ENCODE results near the gene DFFB.

The DFFB gene

DNA sequence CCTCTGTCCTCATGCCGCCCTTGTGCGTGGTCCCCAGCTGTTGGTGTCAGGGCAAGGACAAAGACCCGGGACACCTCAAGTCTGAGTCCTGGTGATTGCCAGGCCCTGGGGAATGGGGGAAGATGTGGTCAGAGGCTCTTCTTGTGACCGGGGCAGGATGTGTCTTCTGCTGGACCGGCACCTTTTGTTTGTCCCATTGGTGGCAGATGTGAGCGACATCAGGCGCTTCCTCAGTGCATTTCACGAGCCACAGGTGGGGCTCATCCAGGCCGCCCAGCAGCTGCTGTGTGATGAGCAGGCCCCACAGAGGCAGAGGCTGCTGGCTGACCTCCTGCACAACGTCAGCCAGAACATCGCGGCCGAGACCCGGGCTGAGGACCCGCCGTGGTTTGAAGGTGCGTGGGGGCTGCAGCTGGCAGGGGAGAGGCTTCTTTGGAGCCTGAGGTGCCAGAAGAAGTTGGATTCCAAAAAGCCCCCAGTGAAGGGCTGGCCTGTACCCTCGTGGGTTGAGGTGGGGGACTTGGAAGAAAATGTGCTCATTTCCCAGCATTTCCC is 8.4 kb downstream of the DFFB start:
- Histone ChIP-seq H3K36me3 (ENCODE audit: control insufficient read depth, insufficient read depth, low read length) (peaks cover 34% of the 10 kb centered on the region), H3K27me3 (replicated peaks; ENCODE audit: control insufficient read depth, insufficient read depth, low read length, poor library complexity, severe bottlenecking) (no peaks in the 10 kb centered on the region), H3K9me3 (ENCODE audit: control insufficient read depth, low read length) (no peaks in the 10 kb centered on the region), H3K27ac (ENCODE audit: insufficient read depth, low read length, poor library complexity, severe bottlenecking) (no peak overlapping the region), H3K4me3 (ENCODE audit: insufficient read depth, low read depth, low read length, poor library complexity, severe bottlenecking) (no peak overlapping the region), H3K4me1 (ENCODE audit: control insufficient read depth, insufficient read depth, low read length, poor library complexity, severe bottlenecking) (no peaks in the 10 kb centered on the region)
- no peak for DNase-seq

DNA sequence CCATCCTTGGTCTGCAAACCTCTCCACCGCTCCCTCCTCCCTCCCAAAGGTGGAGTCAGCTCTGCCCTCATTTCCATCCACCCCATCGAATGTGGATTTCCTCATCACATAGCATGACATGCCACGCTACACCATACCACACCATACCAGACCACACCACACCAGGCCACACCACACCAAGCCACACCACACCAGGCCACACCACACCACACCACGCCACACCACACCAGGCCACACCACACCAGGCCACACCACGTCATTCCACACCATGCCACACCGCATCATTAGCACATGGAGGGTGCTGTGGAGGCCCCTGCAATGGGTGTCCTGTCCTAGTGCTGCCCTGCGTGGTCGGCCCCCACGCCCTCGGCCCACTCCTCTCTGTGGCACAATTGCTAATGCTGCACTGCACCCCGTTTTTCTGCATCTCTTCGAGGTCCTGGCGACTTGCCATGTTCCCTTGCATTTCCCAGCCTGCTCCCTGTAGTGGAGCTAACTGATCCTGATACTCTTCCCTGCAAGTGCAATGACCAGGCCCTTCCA is 11.3 kb downstream of the DFFB start:
- Histone ChIP-seq H3K9me3 (ENCODE audit: control insufficient read depth, low read length) (no peaks in the 10 kb centered on the region), H3K36me3 (ENCODE audit: control insufficient read depth, insufficient read depth, low read length) (peaks cover 43% of the 10 kb centered on the region), H3K4me1 (ENCODE audit: control insufficient read depth, insufficient read depth, low read length, poor library complexity, severe bottlenecking) (no peaks in the 10 kb centered on the region), H3K27ac (ENCODE audit: insufficient read depth, low read length, poor library complexity, severe bottlenecking) (no peak overlapping the region), H3K27me3 (replicated peaks; ENCODE audit: control insufficient read depth, insufficient read depth, low read length, poor library complexity, severe bottlenecking) (no peaks in the 10 kb centered on the region), H3K4me3 (ENCODE audit: insufficient read depth, low read depth, low read length, poor library complexity, severe bottlenecking) (no peak overlapping the region)
- no peak for DNase-seq

DNA sequence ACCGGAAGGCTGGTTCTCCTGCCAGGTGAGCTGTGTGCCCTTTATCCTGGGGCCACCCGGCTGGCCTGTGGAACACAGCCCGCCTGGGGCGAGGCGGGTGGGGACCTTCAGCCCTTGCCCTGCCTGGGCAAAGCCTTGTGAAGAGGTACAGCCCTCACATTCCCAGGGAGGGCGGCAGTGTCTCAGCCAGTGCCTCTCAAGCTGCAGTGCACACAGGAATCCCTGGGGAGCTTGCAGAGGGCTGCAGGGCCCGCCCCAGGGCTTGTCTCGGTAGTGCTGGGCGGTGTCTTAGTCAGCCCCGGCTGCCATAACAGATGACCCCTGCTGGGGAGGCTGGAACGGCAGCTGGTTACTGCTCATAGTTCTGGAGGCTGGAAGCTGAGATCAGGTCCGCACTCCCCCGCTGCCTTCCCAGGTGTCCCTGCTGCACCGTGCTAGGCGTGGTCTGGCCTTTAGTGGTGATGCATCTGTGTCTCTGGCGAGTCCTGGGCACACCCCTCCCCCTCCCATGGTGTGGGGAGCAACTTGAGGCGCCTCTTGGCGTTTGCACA is 12.6 kb downstream of the DFFB start:
- no peak for DNase-seq
- no peak overlapping the region for H3K27ac ChIP-seq (ENCODE audit: insufficient read depth, low read length, poor library complexity, severe bottlenecking)

DNA sequence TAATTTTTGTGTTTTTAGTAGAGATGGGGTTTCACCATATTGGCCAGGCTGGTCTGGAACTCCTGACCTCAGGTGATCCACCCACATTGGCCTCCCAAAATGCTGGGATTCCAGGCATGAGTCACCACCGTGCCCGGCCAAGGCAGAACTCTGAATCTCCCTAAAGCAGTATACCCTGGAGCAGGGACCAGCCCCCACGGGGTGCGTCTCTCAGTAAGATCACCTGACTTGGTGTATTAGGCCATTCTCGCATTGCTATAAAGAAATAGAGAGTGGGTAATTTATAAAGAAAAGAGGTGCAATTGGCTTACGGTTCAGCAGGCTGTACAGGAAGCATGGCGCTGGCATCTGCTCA is 14.2 kb downstream of the DFFB start:
- Histone ChIP-seq H3K36me3 (ENCODE audit: control insufficient read depth, insufficient read depth, low read length) (peaks cover 60% of the 10 kb centered on the region), H3K4me1 (ENCODE audit: control insufficient read depth, insufficient read depth, low read length, poor library complexity, severe bottlenecking) (no peaks in the 10 kb centered on the region), H3K27me3 (replicated peaks; ENCODE audit: control insufficient read depth, insufficient read depth, low read length, poor library complexity, severe bottlenecking) (no peaks in the 10 kb centered on the region), H3K27ac (ENCODE audit: insufficient read depth, low read length, poor library complexity, severe bottlenecking) (no peak overlapping the region), H3K4me3 (ENCODE audit: insufficient read depth, low read depth, low read length, poor library complexity, severe bottlenecking) (no peak overlapping the region), H3K9me3 (ENCODE audit: control insufficient read depth, low read length) (no peaks in the 10 kb centered on the region)
- DNase-seq: no peak

More for the DNA sequence above, 12.6 kb downstream of the DFFB start:
- Histone ChIP-seq H3K27me3 (replicated peaks; ENCODE audit: control insufficient read depth, insufficient read depth, low read length, poor library complexity, severe bottlenecking) (no peaks in the 10 kb centered on the region), H3K4me3 (ENCODE audit: insufficient read depth, low read depth, low read length, poor library complexity, severe bottlenecking) (no peak overlapping the region), H3K9me3 (ENCODE audit: control insufficient read depth, low read length) (no peaks in the 10 kb centered on the region), H3K36me3 (ENCODE audit: control insufficient read depth, insufficient read depth, low read length) (peaks cover 44% of the 10 kb centered on the region), H3K4me1 (ENCODE audit: control insufficient read depth, insufficient read depth, low read length, poor library complexity, severe bottlenecking) (no peaks in the 10 kb centered on the region)

DNA sequence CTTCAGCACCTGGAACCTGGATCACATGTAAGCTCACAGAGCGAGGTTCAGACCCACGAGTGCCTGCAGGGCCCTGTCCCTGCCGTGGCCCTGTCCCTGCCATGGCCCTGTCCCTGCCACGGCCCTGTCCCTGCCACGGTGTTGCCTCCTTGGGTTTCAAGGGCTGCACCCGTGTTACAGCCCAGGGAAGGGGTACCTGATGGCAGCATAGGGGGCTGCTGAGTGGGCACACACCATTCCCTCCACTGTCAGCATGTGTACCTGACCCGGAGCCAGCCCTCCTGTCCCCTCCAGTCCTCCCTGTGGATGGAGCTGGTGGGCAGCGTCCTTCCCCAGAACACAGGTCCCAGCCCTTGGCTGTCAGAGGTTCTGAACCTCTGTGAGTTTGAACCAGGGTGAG is 15.3 kb downstream of the DFFB start:
- Histone ChIP-seq H3K9me3 (ENCODE audit: control insufficient read depth, low read length) (no peaks in the 10 kb centered on the region), H3K4me3 (ENCODE audit: insufficient read depth, low read depth, low read length, poor library complexity, severe bottlenecking) (no peak overlapping the region), H3K27ac (ENCODE audit: insufficient read depth, low read length, poor library complexity, severe bottlenecking) (no peak overlapping the region), H3K4me1 (ENCODE audit: control insufficient read depth, insufficient read depth, low read length, poor library complexity, severe bottlenecking) (no peaks in the 10 kb centered on the region), H3K36me3 (ENCODE audit: control insufficient read depth, insufficient read depth, low read length) (peaks cover 54% of the 10 kb centered on the region), H3K27me3 (replicated peaks; ENCODE audit: control insufficient read depth, insufficient read depth, low read length, poor library complexity, severe bottlenecking) (no peaks in the 10 kb centered on the region)
- DNase-seq: no peak

DNA sequence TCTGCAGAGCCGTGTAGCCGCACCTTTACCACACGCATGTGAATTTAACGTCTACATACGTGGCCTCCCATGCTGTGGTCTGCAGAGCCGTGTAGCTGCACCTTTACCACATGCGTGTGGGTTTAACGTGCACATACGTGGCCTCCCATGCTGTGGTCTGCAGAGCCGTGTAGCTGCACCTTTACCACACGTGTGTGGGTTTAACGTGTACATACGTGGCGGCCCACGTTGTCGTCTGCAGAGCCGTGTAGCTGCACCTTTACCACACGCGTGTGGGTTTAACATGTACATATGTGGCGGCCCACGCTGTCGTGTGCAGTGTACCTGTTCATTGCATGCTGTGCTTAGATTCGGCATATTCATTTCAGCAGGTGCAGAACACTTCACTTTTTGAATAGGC is 17.5 kb downstream of the DFFB start:
- no peak overlapping the region for H3K4me3 ChIP-seq (ENCODE audit: insufficient read depth, low read depth, low read length, poor library complexity, severe bottlenecking)
- H3K27me3 ChIP-seq (replicated peaks; ENCODE audit: control insufficient read depth, insufficient read depth, low read length, poor library complexity, severe bottlenecking): no peaks in the 10 kb centered on the region
- no peaks in the 10 kb centered on the region for H3K4me1 ChIP-seq (ENCODE audit: control insufficient read depth, insufficient read depth, low read length, poor library complexity, severe bottlenecking)
- no peak overlapping the region for H3K27ac ChIP-seq (ENCODE audit: insufficient read depth, low read length, poor library complexity, severe bottlenecking)
- H3K36me3 ChIP-seq (ENCODE audit: control insufficient read depth, insufficient read depth, low read length): peaks cover 49% of the 10 kb centered on the region
- H3K9me3 ChIP-seq (ENCODE audit: control insufficient read depth, low read length): no peaks in the 10 kb centered on the region
- no peak for DNase-seq

DNA sequence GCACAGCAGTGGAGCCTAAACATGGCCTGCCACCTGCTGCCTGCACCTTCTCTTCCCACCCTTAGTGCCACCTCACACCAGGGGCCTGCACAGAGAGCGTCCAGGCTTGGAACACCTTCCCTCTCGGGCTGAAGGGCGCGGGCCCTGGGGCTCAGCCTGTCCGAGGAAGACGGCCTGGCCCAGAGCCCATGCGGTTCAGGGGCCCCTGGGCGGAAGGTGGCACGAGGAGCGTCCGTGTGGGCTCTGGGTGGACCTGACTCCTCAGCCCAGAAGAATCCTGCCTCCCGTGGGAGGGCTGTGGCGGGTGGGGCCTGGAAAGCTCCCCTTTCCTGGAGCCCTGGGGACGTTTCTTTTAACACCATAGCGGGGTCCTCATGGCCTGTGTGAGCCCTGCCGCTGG is 19.4 kb downstream of the DFFB start:
- Histone ChIP-seq H3K4me3 (ENCODE audit: insufficient read depth, low read depth, low read length, poor library complexity, severe bottlenecking) (no peak overlapping the region), H3K36me3 (ENCODE audit: control insufficient read depth, insufficient read depth, low read length) (peaks cover 42% of the 10 kb centered on the region), H3K9me3 (ENCODE audit: control insufficient read depth, low read length) (no peaks in the 10 kb centered on the region), H3K4me1 (ENCODE audit: control insufficient read depth, insufficient read depth, low read length, poor library complexity, severe bottlenecking) (no peaks in the 10 kb centered on the region), H3K27ac (ENCODE audit: insufficient read depth, low read length, poor library complexity, severe bottlenecking) (no peak overlapping the region), H3K27me3 (replicated peaks; ENCODE audit: control insufficient read depth, insufficient read depth, low read length, poor library complexity, severe bottlenecking) (no peaks in the 10 kb centered on the region)
- DNase-seq: no peak

DNA sequence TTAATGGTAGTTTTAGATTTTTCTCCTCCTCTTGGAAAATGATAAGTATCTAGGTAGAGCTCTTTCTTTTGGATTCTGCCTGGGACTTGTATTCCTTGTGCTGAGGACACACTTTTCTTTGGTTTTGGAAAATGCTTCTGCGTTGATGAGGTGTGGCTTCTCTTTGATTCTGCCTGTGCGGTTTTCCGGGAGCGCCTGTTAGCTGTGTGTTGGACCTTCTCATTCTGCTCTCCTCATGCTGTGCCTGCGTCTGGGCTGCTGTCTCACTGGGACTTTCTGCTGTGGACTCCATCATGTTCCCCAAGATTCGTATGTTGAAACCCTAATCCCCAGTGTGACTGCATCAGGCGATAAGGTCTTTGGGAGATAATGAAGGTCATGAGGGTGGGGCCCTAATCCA is 21.8 kb downstream of the DFFB start:
- DNase-seq: no peak
- no peak overlapping the region for H3K27ac ChIP-seq (ENCODE audit: insufficient read depth, low read length, poor library complexity, severe bottlenecking)
- no peaks in the 10 kb centered on the region for H3K9me3 ChIP-seq (ENCODE audit: control insufficient read depth, low read length)
- H3K4me1 ChIP-seq (ENCODE audit: control insufficient read depth, insufficient read depth, low read length, poor library complexity, severe bottlenecking): no peaks in the 10 kb centered on the region
- H3K27me3 ChIP-seq (replicated peaks; ENCODE audit: control insufficient read depth, insufficient read depth, low read length, poor library complexity, severe bottlenecking): no peaks in the 10 kb centered on the region
- no peak overlapping the region for H3K4me3 ChIP-seq (ENCODE audit: insufficient read depth, low read depth, low read length, poor library complexity, severe bottlenecking)
- H3K36me3 ChIP-seq (ENCODE audit: control insufficient read depth, insufficient read depth, low read length): peaks cover 38% of the 10 kb centered on the region

DNA sequence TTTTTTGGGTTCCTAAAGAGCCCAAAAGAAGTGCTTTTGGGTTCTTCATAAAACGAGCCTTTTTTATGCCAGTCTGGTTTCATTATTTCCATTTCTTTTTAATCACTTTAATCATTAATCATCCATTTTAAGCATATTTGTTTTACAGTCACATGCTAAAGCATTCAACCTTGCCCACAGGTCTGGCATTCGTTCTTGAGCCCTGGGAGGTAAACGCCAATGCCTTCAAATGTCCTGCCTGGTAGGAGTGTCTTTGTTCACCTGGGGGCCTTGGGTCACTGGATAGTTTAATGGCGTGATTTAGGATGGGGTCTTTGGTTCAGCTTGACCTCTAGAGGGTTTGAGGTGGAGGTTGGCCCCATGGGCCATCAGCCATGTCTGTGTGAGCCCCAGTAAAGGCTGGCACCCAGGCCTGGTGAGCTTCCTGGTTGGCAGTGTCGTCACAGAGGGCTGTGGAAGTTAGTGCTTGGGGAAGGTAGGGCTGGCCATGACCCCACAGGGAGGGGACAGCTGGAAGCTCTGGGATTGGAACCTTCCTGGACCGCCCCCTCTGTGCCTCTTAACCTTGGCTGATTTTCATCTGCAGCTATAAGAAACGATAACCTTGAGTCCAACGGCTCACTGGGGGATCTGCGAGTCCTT is 22.6 kb downstream of the DFFB start:
- no peak for DNase-seq
- Histone ChIP-seq H3K9me3 (ENCODE audit: control insufficient read depth, low read length) (no peaks in the 10 kb centered on the region), H3K4me3 (ENCODE audit: insufficient read depth, low read depth, low read length, poor library complexity, severe bottlenecking) (no peak overlapping the region), H3K4me1 (ENCODE audit: control insufficient read depth, insufficient read depth, low read length, poor library complexity, severe bottlenecking) (no peaks in the 10 kb centered on the region), H3K27ac (ENCODE audit: insufficient read depth, low read length, poor library complexity, severe bottlenecking) (no peak overlapping the region), H3K36me3 (ENCODE audit: control insufficient read depth, insufficient read depth, low read length) (peaks cover 44% of the 10 kb centered on the region), H3K27me3 (replicated peaks; ENCODE audit: control insufficient read depth, insufficient read depth, low read length, poor library complexity, severe bottlenecking) (no peaks in the 10 kb centered on the region)

DNA sequence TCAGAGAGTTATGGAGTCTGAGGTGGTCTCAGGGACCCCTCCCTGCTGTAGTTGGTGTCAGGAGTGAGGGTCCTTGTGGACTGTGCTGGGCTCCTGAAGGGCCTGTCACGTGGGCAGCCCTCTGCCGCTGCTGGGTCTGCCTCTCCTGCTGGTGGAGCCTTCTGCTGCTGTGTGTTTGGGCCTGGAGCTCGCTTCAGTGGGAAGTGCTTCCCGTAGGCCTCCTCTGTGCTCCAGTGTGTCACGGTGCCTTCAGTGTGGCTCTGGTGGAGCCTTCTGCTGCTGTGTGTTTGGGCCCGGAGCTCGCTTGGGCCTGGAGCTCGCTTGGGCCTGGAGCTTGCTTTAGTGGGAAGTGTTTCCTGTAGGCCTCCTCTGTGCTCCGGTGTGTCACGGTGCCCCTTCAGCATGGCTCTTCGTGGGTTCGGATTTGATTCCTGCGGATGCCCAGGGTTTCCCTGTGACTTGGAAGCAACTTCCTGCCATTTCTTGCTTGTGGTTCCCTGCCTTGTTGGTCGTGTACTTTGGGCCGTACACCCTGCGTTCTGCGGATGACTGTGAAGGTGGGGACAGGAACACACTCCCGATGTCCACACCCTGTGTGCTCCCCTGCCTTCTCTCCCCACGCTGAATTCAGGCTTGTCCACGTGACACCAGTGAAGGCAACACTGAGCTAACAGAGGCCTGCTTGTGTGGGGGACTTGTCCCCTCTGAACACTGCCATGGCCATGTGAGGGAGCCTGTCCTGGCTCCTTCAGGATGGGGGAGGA is 23.3 kb downstream of the DFFB start:
- H3K4me3 ChIP-seq (ENCODE audit: insufficient read depth, low read depth, low read length, poor library complexity, severe bottlenecking): no peak overlapping the region
- no peaks in the 10 kb centered on the region for H3K27me3 ChIP-seq (replicated peaks; ENCODE audit: control insufficient read depth, insufficient read depth, low read length, poor library complexity, severe bottlenecking)
- no peak for DNase-seq
- H3K27ac ChIP-seq (ENCODE audit: insufficient read depth, low read length, poor library complexity, severe bottlenecking): no peak overlapping the region
- no peaks in the 10 kb centered on the region for H3K9me3 ChIP-seq (ENCODE audit: control insufficient read depth, low read length)
- H3K36me3 ChIP-seq (ENCODE audit: control insufficient read depth, insufficient read depth, low read length): peaks cover 44% of the 10 kb centered on the region
- no peaks in the 10 kb centered on the region for H3K4me1 ChIP-seq (ENCODE audit: control insufficient read depth, insufficient read depth, low read length, poor library complexity, severe bottlenecking)
